Tibial nerve (tissue), 4 donors: ENCODE results near the gene PREPL. TPM values are rescaled to one million over a fixed set of nuclear protein-coding genes. Genes with fewer than 3 reads are reported as not detected.

ENCODE experiments used
- DNase-seq, 2 donors: peaks; one replicate each; pipeline ENCODE4 v3.0.0-alpha.2; 2019; ENCODE audit warnings: low spot score in 2 of 2
- H3K27ac ChIP-seq, 4 donors: fragments of 200-600 bp; sonication (generic) in 3 of 4; one replicate each; pipeline ENCODE4 v1.5.1; 2017 to 2019; ENCODE audit warnings: mild to moderate bottlenecking in 1 of 4
- H3K27me3 ChIP-seq, 2 donors: fragments of 200-600 bp; sonication (generic) in 1 of 2; one replicate each; pipeline versions ENCODE4 v1.5.1 to v1.6.0; 2017 to 2019
- H3K36me3 ChIP-seq, 3 donors: fragments of 200-600 bp; sonication (generic); one replicate each; pipeline ENCODE4 v1.5.1; 2018 to 2019
- H3K4me1 ChIP-seq, 4 donors: fragments of 200-600 bp; sonication (generic) in 3 of 4; one replicate each; pipeline ENCODE4 v1.5.1; 2017 to 2019
- H3K4me3 ChIP-seq, 4 donors: fragments of 200-600 bp; sonication (generic) in 3 of 4; one replicate each; pipeline ENCODE4 v1.5.1; 2017 to 2019; ENCODE audit warnings: mild to moderate bottlenecking in 1 of 4, moderate library complexity in 1 of 4
- H3K9me3 ChIP-seq, 4 donors: fragments of 200-600 bp; sonication (generic) in 3 of 4; one replicate each; pipeline ENCODE4 v1.5.1; 2017 to 2019
- EP300 ChIP-seq, 2 donors: sonication (generic); formaldehyde crosslinking; IDR thresholded peaks; one replicate each; pipeline ENCODE4 v1.6.1; 2017; ENCODE audit warnings: antibody characterized with exemption in 2 of 2, mild to moderate bottlenecking in 1 of 2
- POLR2A ChIP-seq, 2 donors: fragments of 450-650 bp; IDR thresholded peaks; one replicate each; pipeline ENCODE4 v1.6.1; 2017; ENCODE audit warnings: antibody characterized with exemption in 2 of 2, mild to moderate bottlenecking in 2 of 2, moderate library complexity in 2 of 2
- WGBS, 2 donors: methylation state at CpG; one replicate each; pipeline ENCODE4 v1.1.5; 2018; 5-methylcytosine and 5-hydroxymethylcytosine counted together
- total RNA-seq, 4 donors: library from RNA; depleted of rRNA; stranded (reverse); fragments of >200 nt; gene quantifications; one replicate each; pipeline ENCODE4 v1.1.0, GENCODE V29; 2016
- TF ChIP-seq, protein P1 (sequence below), 5 experiments: fragments of 200-600 bp in 3 of 5; fragments of 450-650 bp in 2 of 5; sonication (generic) in 3 of 5; IDR thresholded peaks; one replicate each; pipeline ENCODE4 v1.5.1; 2016 to 2019; ENCODE audit warnings: antibody characterized with exemption in 5 of 5, mild to moderate bottlenecking in 3 of 5, moderate library complexity in 2 of 5

The PREPL gene
- total RNA-seq, 4 donors from 2014 or later, result 33.0 to 69.5 (median 60.2) TPM

DNA sequence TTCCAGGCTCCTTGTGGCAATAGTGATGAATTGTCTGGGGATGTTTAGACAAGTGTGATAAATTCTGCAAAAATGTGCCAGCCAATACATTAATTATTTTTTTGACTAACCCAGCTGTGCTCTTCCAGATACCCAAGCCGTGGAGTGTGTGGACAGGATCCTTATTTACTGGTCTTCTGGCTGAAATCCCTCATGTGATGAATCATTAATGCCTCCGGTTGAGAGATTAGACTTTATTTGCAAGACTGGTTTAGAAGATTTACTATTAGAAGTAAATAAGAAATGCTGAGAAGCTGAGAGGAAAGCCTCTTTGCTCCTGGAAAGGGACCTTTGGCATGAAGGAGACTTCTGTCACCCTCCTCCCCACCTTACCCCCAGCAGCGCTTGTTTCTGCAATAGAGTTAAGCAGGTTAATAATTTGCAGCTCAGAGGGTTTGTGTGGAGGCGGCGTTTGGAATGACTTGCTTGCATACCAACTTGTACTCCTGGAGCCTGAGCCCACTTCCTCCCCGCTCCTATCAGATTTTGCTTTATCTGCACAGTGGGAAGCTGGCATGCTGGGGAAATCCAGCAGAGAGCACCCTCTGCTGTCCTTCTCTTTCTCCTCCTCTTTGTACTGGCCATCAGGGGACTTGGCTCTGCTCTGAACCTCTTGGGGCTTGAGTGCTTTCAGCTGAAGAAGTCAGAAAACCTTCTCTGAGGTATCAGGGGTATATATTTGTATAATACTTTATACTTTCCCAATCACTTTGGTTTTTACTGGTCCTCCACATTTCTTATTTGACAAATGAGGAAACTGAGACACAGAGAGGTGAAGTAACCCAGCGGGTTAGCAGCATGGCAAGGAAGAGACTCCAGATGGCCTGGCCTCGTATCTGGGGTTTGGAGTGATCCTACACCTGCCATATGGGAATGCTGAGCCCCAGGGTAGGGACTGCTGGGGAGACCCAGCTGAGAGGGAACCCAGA, 69.7 kb downstream of the PREPL start:
- Histone ChIP-seq H3K4me3 (no peak overlapping the region), H3K27me3 (no peaks in the 10 kb centered on the region), H3K9me3 (no peaks in the 10 kb centered on the region), H3K4me1 (peaks cover 0 to 7% (median 0%) of the 10 kb centered on the region in 4 donors), H3K27ac (no peak overlapping the region), H3K36me3 (no peaks in the 10 kb centered on the region)
- peak in 1 of 2 donors; percentile 40 for TF ChIP-seq EP300 (IDR thresholded peaks at IDR 0.05)
- TF ChIP-seq, protein P1, sequence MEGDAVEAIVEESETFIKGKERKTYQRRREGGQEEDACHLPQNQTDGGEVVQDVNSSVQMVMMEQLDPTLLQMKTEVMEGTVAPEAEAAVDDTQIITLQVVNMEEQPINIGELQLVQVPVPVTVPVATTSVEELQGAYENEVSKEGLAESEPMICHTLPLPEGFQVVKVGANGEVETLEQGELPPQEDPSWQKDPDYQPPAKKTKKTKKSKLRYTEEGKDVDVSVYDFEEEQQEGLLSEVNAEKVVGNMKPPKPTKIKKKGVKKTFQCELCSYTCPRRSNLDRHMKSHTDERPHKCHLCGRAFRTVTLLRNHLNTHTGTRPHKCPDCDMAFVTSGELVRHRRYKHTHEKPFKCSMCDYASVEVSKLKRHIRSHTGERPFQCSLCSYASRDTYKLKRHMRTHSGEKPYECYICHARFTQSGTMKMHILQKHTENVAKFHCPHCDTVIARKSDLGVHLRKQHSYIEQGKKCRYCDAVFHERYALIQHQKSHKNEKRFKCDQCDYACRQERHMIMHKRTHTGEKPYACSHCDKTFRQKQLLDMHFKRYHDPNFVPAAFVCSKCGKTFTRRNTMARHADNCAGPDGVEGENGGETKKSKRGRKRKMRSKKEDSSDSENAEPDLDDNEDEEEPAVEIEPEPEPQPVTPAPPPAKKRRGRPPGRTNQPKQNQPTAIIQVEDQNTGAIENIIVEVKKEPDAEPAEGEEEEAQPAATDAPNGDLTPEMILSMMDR (IDR thresholded peaks at IDR 0.05), result peak; percentile 22 to 65 (median 43)
- TF ChIP-seq POLR2A (IDR thresholded peaks at IDR 0.05), result no peak
- WGBS, 2 donors, result 35 to 39% methylated on average over 8 of the region's 8 CpGs
- DNase-seq, result no peak

DNA sequence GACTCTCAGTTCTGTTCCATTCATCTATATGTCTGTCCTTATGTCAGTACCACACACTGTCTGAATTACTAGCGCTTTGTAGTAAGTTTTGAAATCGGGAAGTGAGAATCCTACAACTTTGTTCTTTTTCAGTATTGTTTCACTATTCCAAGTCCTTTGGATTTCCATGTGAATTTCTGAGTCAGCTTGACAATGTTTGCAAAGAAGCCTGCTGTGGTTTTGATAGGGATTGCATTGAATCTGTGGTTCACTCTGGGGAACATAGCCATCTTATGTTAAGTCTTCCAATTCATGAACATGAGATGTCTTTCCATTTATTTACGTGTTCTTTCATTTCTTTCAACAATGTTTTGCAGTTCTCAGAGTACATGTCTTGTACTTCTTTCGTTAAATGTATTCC, 71.0 kb downstream of the PREPL start:
- Histone ChIP-seq H3K4me3 (no peak overlapping the region), H3K4me1 (peaks cover 0 to 7% (median 0%) of the 10 kb centered on the region in 4 donors), H3K36me3 (no peaks in the 10 kb centered on the region), H3K27me3 (no peaks in the 10 kb centered on the region), H3K9me3 (no peaks in the 10 kb centered on the region), H3K27ac (no peak overlapping the region)
- WGBS, 2 donors, result 86 to 90% methylated on average over 4 of the region's 4 CpGs
- TF ChIP-seq POLR2A (IDR thresholded peaks at IDR 0.05), result no peak
- no peak for DNase-seq

DNA sequence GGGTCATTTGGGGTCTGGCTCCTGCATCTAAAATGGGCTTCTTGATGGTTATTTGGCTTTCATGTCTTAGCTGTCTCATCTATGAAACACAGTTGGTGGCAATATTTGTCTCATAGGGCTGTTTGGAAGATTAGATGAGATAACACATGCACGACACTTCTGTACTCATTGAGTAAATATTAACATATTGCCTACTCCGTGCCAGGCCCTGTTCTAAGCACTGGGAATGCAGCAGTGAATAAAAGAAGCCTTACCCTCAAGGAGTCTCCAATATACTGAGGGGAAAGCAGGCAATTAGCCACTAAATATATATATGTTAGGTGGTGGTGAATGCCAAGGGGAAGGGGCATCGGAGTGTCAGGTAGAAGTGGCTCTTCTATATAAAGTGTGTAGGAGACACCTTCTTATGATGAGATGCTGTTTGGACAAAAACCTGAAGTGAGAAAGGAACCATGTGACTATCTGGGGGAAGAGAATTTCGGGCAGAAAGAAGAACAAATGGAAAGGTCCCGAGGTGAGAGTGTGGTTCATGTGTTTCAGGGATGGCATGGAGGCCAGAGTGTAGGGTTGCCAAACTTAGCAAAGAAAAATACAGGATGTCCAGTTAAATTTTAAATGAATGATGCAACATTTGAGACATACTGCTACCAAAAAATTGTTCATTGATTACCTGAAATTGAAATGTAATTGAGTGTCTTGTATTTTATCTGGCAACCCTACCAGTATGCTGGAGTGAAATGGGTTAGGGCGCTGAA, 74.2 kb downstream of the PREPL start:
- no peaks in the 10 kb centered on the region for H3K27me3 ChIP-seq
- no peaks in the 10 kb centered on the region for H3K9me3 ChIP-seq
- 80 to 85% methylated on average over 6 of the region's 6 CpGs for WGBS, 2 donors
- TF ChIP-seq, protein P1 (IDR thresholded peaks at IDR 0.05), result no peak
- no peak for TF ChIP-seq EP300 (IDR thresholded peaks at IDR 0.05)
- no peak for TF ChIP-seq POLR2A (IDR thresholded peaks at IDR 0.05)
- no peak overlapping the region for H3K27ac ChIP-seq
- DNase-seq, result no peak
- no peaks in the 10 kb centered on the region for H3K36me3 ChIP-seq
- no peak overlapping the region for H3K4me3 ChIP-seq
- peaks cover 0 to 7% (median 0%) of the 10 kb centered on the region in 4 donors for H3K4me1 ChIP-seq

DNA sequence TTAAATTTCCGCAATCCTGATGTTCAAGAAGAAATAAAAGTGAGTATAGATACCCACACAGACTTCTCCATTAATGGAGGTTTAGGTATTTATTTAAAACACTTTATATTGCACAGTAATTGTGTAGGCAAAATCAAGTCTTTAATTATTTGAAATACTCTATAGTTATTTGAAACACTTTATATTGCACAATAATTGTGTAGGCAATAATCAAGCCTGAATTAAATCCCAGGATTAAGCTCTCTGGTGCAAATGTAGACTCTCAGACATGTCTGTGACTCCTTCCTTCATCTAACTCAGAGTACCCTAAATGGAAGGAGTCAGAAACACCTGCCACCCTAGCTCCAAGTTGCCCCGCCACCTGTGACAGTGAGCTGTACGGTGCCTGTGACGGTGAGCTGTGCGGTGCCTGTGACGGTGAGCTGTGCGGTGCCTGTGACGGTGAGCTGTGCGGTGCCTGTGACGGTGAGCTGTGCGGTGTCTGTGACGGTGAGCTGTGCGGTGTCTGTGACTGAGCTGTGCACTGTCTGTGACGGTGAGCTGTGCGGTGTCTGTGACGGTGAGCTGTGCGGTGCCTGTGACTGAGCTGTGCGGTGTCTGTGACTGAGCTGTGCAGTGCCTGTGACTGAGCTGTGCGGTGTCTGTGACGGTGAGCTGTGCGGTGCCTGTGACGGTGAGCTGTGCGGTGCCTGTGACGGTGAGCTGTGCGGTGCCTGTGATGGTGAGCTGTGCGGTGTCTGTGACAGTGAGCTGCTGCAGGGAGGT, 75.0 kb downstream of the PREPL start:
- WGBS, 2 donors, result 91 to 97% methylated on average over 21 to 24 of the region's 26 CpGs
- Histone ChIP-seq H3K4me3 (no peak overlapping the region), H3K36me3 (no peaks in the 10 kb centered on the region), H3K27me3 (no peaks in the 10 kb centered on the region), H3K4me1 (peaks cover 0 to 2% (median 0%) of the 10 kb centered on the region in 4 donors), H3K9me3 (no peaks in the 10 kb centered on the region), H3K27ac (no peak overlapping the region)
- DNase-seq, result no peak
- TF ChIP-seq POLR2A (IDR thresholded peaks at IDR 0.05) (no peak), EP300 (IDR thresholded peaks at IDR 0.05) (no peak)
- TF ChIP-seq, protein P1 (IDR thresholded peaks at IDR 0.05), result no peak

DNA sequence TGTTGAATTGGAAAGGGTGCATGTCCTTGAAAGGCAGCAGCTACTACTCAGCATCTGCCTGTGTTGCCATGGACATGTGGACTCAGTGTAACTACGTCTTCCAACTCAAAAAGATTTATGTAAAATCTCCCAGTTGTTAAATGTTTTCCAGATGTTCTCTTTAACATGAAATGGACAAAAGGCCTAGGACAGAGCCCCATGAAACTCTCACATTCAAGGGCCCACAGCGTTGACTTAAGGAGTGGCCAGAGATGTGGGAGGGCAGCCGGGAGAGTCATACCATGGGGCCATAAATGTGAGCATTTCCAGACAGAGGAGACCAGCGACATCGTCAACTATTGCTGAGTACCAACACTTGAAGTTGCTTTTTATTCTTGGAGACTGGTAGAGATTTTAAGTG, 76.1 kb downstream of the PREPL start:
- TF ChIP-seq POLR2A (IDR thresholded peaks at IDR 0.05) (no peak), EP300 (IDR thresholded peaks at IDR 0.05) (no peak)
- 55 to 59% methylated on average over 5 of the region's 5 CpGs for WGBS, 2 donors

More for the DNA sequence above, 76.1 kb downstream of the PREPL start:
- Histone ChIP-seq H3K9me3 (no peaks in the 10 kb centered on the region), H3K27me3 (no peaks in the 10 kb centered on the region), H3K27ac (no peak overlapping the region), H3K36me3 (no peaks in the 10 kb centered on the region), H3K4me3 (no peak overlapping the region), H3K4me1 (no peaks in the 10 kb centered on the region)
- no peak for DNase-seq
